ENCODE measurements around the gene ZNF280D. TPM values are rescaled to one million over a fixed set of nuclear protein-coding genes. Genes with fewer than 3 reads are reported as not detected.

ZNF280D gene, protein sequence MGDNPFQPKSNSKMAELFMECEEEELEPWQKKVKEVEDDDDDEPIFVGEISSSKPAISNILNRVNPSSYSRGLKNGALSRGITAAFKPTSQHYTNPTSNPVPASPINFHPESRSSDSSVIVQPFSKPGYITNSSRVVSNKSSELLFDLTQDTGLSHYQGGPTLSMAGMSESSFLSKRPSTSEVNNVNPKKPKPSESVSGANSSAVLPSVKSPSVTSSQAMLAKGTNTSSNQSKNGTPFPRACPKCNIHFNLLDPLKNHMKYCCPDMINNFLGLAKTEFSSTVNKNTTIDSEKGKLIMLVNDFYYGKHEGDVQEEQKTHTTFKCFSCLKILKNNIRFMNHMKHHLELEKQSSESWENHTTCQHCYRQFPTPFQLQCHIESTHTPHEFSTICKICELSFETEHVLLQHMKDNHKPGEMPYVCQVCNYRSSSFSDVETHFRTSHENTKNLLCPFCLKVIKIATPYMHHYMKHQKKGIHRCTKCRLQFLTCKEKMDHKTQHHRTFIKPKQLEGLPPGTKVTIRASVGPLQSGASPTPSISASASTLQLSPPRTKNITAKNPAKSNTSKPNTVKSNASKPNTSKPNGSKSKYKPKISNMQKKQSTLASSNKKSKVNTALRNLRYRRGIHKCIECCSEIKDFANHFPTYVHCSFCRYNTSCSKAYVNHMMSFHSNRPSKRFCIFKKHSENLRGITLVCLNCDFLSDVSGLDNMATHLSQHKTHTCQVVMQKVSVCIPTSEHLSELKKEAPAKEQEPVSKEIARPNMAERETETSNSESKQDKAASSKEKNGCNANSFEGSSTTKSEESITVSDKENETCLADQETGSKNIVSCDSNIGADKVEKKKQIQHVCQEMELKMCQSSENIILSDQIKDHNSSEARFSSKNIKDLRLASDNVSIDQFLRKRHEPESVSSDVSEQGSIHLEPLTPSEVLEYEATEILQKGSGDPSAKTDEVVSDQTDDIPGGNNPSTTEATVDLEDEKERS
- 12.5 to 16.6 TPM (median 14.1 TPM) in 5 replicates for total RNA-seq (2022; extraction: Qiagen RNA extraction; ENCODE audit: low read depth)

DNA sequence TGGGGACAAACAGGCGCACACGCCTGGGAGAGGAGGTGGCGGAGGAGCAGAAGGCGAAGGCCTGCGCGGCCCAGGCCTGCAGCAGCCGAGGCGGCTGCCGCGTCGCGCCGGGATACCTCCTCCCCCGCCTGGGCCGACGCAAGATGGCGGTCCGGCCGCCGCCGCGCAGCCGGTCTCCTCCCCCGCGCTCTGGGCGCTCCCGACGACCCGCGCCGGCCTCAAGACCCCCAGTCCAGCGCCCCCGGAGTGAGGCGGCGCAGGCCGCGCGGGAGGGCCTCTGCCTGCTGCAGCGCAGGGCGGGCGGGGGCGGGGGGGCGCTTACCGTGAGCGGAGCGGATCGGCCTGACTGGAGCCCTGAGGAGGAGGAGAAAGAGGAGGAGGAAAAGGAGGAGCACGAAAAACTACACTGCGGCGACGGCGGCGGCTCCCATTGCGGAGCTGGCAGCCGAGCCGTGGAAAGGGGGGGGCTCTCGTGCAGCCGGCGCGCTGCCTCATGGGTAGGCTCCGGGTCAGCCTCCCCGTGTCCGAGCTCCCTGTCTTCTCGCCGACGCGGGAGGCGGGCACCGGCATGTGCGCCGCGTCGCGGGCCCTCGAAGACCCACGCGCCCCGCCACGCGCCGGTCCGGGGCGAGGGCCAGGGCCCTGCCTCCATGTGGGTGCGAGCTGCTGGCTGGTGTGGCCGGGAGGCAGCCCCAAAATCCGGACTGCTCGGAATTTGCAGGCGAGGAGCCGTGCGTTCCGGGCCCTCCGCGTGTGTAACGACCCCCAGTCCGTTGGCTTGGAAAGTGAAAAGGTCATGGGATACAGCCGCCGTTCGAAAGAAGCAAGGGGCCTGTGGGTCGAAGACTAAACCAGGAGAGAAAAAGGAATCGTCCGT is at the start of gene ZNF280D:
Gene ZNF280D (minus strand): TSS at position 374 of the 877 bp plus-strand sequence. CDS start 26,400 bp downstream, outside the sequence.

Other genes with a start within 250 kb of the ZNF280D start
- 32.5 to 59.6 TPM (median 43.5 TPM) in 5 replicates for gene TCF12, start 185.1 kb upstream of the ZNF280D start, total RNA-seq (2022; extraction: Qiagen RNA extraction; ENCODE audit: low read depth)

Data from A549 treated with ZK216348 at 1 μM for 4 hours (cell line).